Left colon (tissue), 2 donors: ENCODE measurements around the gene CCDC85B. TPM values are rescaled to one million over a fixed set of nuclear protein-coding genes. Genes with fewer than 3 reads are reported as not detected.
"Not testable (repeated sequence)": the region's sequence is repeated elsewhere in the genome, so short reads cannot be mapped to it uniquely, and the experiment has no call there.

Experiments
- ATAC-seq: fragments of 200-7000 bp; cut with Tn5 transposase; one replicate; pipeline ENCODE4 v1.9.1; 2020; ENCODE audit warnings: mild to moderate bottlenecking, moderate library complexity
- DNase-seq, 2 donors: peaks; one replicate each; pipeline ENCODE4 v3.0.0-alpha.2; 2020
- intact Hi-C, 2 donors: fragments of 100-400 bp; cut with DNase I in 1 of 2; cut with micrococcal nuclease in 1 of 2; formaldehyde crosslinking; loops; one replicate each; pipeline versions ENCODE4 v1.11.2 to v1.14.0; 2022; cut with DNase I, micrococcal nuclease
- long read RNA-seq: library from polyadenylated mRNA; unstranded; transcript quantifications from one replicate; pipeline ENCODE4 v2.0.0, GENCODE V29; 2021
- total RNA-seq, 2 donors: library from RNA; stranded (reverse); fragmentation: NEBNext Ultra II Directional; extraction: Animal tissue kit (Norgen Biotek cat#: 25700); gene quantifications; one replicate each; pipeline ENCODE4 v1.2.1, GENCODE V29; 2021
- donor health status: DM: no; HTN: no; CAD: no.
- donor health status: DM: yes; HTN: yes; CAD: no.

The CCDC85B gene
- 1 to 10 TPM; 7.1 to 8.6 TPM for total RNA-seq
- long read RNA-seq, transcript CCDC85B-201 (1 exons, 1,524 nt): major isoform, 18 of 18 reads
- long read RNA-seq, partial matches to known transcripts: 0 of 18 reads
- long read RNA-seq, other reads (novel, unspliced or antisense): 0 of 18 reads

- intact Hi-C loops: no loop called here
- peak; percentile 78 for ATAC-seq
- peak; percentile 98 to 99 for DNase-seq
These were observed at the start of gene CCDC85B for GRCh38 chr11:65890324-65891218. Gene CCDC85B, plus strand, starts transcription at chr11:65890673. Its CDS starts 111 bp downstream, at chr11:65890784.

- ATAC-seq (peak; percentile 23), DNase-seq (no peak)
- intact Hi-C loops: no loop called here
These were observed 48.3 kb upstream of the CCDC85B start for GRCh38 chr11:65842144-65842543.

- no peak for DNase-seq
- intact Hi-C loops: no loop called here
- ATAC-seq: peak; percentile 24
These were observed 46.7 kb upstream of the CCDC85B start for GRCh38 chr11:65843811-65844210.

- intact Hi-C loops: no loop called here
- DNase-seq (peak in 1 of 2 donors; percentile 56), ATAC-seq (peak; percentile 74)
These were observed 46.1 kb upstream of the CCDC85B start for GRCh38 chr11:65844231-65844872.

- intact Hi-C loops: no loop called here
- no peak for ATAC-seq
- no peak for DNase-seq
These were observed 42.7 kb upstream of the CCDC85B start for GRCh38 chr11:65847746-65848145.

GRCh38 chr11:65848693-65849092 is 41.8 kb upstream of the CCDC85B start:
- ATAC-seq, intact Hi-C loops, DNase-seq: not testable (repeated sequence)

GRCh38 chr11:65849366-65849765 is 41.1 kb upstream of the CCDC85B start:
- ATAC-seq (no peak), DNase-seq (peak in 1 of 2 donors; percentile 18)
- intact Hi-C loops: no loop called here

GRCh38 chr11:65849771-65850216 is 40.7 kb upstream of the CCDC85B start:
- intact Hi-C loops: no loop called here
- ATAC-seq (no peak), DNase-seq (no peak)

- peak in 1 of 2 donors; percentile 23 for DNase-seq
- ATAC-seq: no peak
- intact Hi-C loops: no loop called here
These were observed 40.0 kb upstream of the CCDC85B start for GRCh38 chr11:65850217-65851082.

- intact Hi-C loops: no loop called here
- DNase-seq (peak in 1 of 2 donors; percentile 26), ATAC-seq (no peak)
These were observed 39.3 kb upstream of the CCDC85B start for GRCh38 chr11:65851083-65851579.

GRCh38 chr11:65851811-65852507 is 38.5 kb upstream of the CCDC85B start:
- intact Hi-C loops: no loop called here
- DNase-seq (peak in 1 of 2 donors; percentile 25), ATAC-seq (no peak)

- intact Hi-C loops: no loop called here
- no peak for ATAC-seq
- peak; percentile 33 to 39 for DNase-seq
These were observed 37.8 kb upstream of the CCDC85B start for GRCh38 chr11:65852508-65853245.

- DNase-seq (peak in 1 of 2 donors; percentile 36), ATAC-seq (no peak)
- intact Hi-C loops: no loop called here
These were observed 37.1 kb upstream of the CCDC85B start for GRCh38 chr11:65853246-65853979.

GRCh38 chr11:65854161-65854592 is 36.3 kb upstream of the CCDC85B start:
- peak; percentile 80 to 95 for DNase-seq
- intact Hi-C loops: no loop called here
- ATAC-seq: peak; percentile 61

- intact Hi-C loops: no loop called here
- ATAC-seq: no peak
- peak in 1 of 2 donors; percentile 33 for DNase-seq
These were observed 35.3 kb upstream of the CCDC85B start for GRCh38 chr11:65854852-65855837.
